Panc1 (cell line): ENCODE results near the gene C15orf40. TPM values are rescaled to one million over a fixed set of nuclear protein-coding genes. Genes with fewer than 3 reads are reported as not detected.

Source experiments
- ATAC-seq: fragments of 200-7000 bp; cut with Tn5 transposase; 2 replicates; pipeline ENCODE4 v1.9.1; 2020; ENCODE audit warnings: mild to moderate bottlenecking, moderate library complexity
- BruUV-seq: library from RNA; stranded (reverse); fragments of 400-500 nt; replicated peaks from 2 replicates; lab custom pipeline; 2021; lab: Mats Ljungman, UMichigan
- CTCF ChIA-PET: fragments of 300-600 bp; sonication (Branson Sonifier 250); formaldehyde crosslinking; loops from one replicate; lab custom pipeline; 2022; ENCODE audit warnings: antibody characterized with exemption; lab: Charles Lee
- POLR2A ChIA-PET: fragments of 300-600 bp; sonication (Branson Sonifier 250); formaldehyde crosslinking; loops from one replicate; lab custom pipeline; 2022; ENCODE audit warnings: antibody characterized with exemption; lab: Charles Lee
- DNase-seq: peaks from one replicate; pipeline ENCODE4 v3.0.0-alpha.2; 2010; ENCODE audit warnings: low read depth, low spot score
- H3K27ac ChIP-seq: 2 replicates; pipeline ENCODE4 v1.5.1; 2011; ENCODE audit warnings: mild to moderate bottlenecking, low read length, inconsistent platforms
- H3K27me3 ChIP-seq: fragments of 200-500 bp; sonication (Bioruptor generic); 2 replicates; pipeline ENCODE4 v1.6.0; 2014; ENCODE audit warnings: low read length, inconsistent platforms; ENCODE audit not compliant: control insufficient read depth, insufficient read depth
- H3K36me3 ChIP-seq: fragments of 200-500 bp; sonication (Bioruptor generic); 2 replicates; pipeline ENCODE4 v1.5.1; 2014; ENCODE audit warnings: inconsistent platforms, mild to moderate bottlenecking, low read length, moderate library complexity; ENCODE audit not compliant: control insufficient read depth, insufficient read depth
- H3K4me1 ChIP-seq: 2 replicates; pipeline ENCODE4 v1.5.1; 2011; ENCODE audit warnings: inconsistent platforms, mild to moderate bottlenecking, low read length, moderate library complexity; ENCODE audit not compliant: control insufficient read depth, insufficient read depth
- H3K4me3 ChIP-seq, 2 experiments: 2 replicates each; pipeline ENCODE4 v1.5.1; 2011 to 2012; ENCODE audit warnings: low read depth in 2 of 2, low read length in 2 of 2, mild to moderate bottlenecking in 2 of 2, inconsistent platforms in 1 of 2, moderate library complexity in 1 of 2
- H3K9me3 ChIP-seq: fragments of 200-500 bp; sonication (Bioruptor generic); 2 replicates; pipeline ENCODE4 v1.5.1; 2014; ENCODE audit warnings: low read depth, mild to moderate bottlenecking, inconsistent platforms, low read length, moderate library complexity; ENCODE audit not compliant: control insufficient read depth, insufficient read depth
- POLR2AphosphoS5 ChIP-seq: IDR thresholded peaks from 2 replicates; pipeline ENCODE4 v1.6.1; 2012; ENCODE audit warnings: mild to moderate bottlenecking, low read depth, low read length, moderate library complexity
- SIN3A ChIP-seq: IDR thresholded peaks from 2 replicates; pipeline ENCODE4 v1.6.1; 2012; ENCODE audit warnings: low read depth, mild to moderate bottlenecking, low read length, moderate library complexity, borderline replicate concordance; ENCODE audit not compliant: insufficient read depth
- TCF7L2 ChIP-seq: IDR thresholded peaks from 2 replicates; pipeline ENCODE4 v1.6.1; 2011; ENCODE audit warnings: mild to moderate bottlenecking, low read depth, low read length, inconsistent platforms
- in situ Hi-C: cut with HindIII; loops from 2 replicates; pipeline ENCODE4 v1.10.0; 2016; ENCODE audit warnings: low sequenced_read_pairs, low pct_unique_long_range_greater_than_20kb
- intact Hi-C: fragments of 100-400 bp; cut with micrococcal nuclease; formaldehyde crosslinking; loops from one replicate; pipeline ENCODE4 v1.10.0; 2022; ENCODE audit not compliant: unreplicated experiment
- total RNA-seq: library from RNA; stranded (reverse); gene quantifications from one replicate; pipeline ENCODE4 v1.2.1, GENCODE V29; 2021; ENCODE audit not compliant: unreplicated experiment
- TF ChIP-seq, protein P1 (sequence below), 2 experiments: IDR thresholded peaks; 2 replicates each; pipeline ENCODE4 v1.6.1; 2011 to 2012; ENCODE audit warnings: low read depth in 2 of 2, control low read depth in 1 of 2, low read length in 1 of 2, mild to moderate bottlenecking in 1 of 2, moderate library complexity in 1 of 2; ENCODE audit not compliant: insufficient read depth in 1 of 2
- TF ChIP-seq, protein P2 (sequence below): fragments of 450-650 bp; IDR thresholded peaks from 2 replicates; pipeline ENCODE4 v1.5.1; 2017; ENCODE audit warnings: mild to moderate bottlenecking

The C15orf40 gene
- total RNA-seq, 1 experiment from 2014 or later: 21.1 TPM

DNA sequence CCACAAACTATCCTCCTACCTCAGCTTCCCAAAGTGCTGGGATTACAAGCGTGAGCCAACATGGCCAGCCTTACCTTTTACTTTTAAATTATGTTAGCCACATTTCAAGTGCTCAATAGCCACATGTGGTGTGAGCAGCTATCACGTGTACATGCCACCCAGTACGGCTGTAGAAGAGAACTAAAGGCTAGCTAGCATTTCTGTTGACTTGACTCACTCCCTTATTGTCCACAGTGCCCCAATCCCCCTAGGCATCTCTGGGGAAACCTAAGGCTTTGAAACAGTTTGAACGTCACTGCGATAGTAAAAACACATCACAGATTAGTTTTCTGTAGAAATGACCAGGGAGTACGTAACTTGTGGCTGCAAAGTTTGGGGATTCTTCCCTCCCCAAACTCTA lies 12.0 kb downstream of the C15orf40 start:
- no peak overlapping the region for H3K4me3 ChIP-seq
- in situ Hi-C loops (no loop called here), intact Hi-C loops (no loop called here)
- no peak overlapping the region for H3K27ac ChIP-seq
- POLR2A ChIA-PET: interaction anchor here (0.6 kb wide), 1 partner anchor 414 kb away, joined by 3 read pairs; no protein-coding TSS in a partner anchor
- BruUV-seq: no TSS peak
- no peaks in the 10 kb centered on the region for H3K4me1 ChIP-seq
- ATAC-seq (peak; percentile 38; the same call in 1 of the 2 replicates), DNase-seq (no peak)
- TF ChIP-seq, protein P1, sequence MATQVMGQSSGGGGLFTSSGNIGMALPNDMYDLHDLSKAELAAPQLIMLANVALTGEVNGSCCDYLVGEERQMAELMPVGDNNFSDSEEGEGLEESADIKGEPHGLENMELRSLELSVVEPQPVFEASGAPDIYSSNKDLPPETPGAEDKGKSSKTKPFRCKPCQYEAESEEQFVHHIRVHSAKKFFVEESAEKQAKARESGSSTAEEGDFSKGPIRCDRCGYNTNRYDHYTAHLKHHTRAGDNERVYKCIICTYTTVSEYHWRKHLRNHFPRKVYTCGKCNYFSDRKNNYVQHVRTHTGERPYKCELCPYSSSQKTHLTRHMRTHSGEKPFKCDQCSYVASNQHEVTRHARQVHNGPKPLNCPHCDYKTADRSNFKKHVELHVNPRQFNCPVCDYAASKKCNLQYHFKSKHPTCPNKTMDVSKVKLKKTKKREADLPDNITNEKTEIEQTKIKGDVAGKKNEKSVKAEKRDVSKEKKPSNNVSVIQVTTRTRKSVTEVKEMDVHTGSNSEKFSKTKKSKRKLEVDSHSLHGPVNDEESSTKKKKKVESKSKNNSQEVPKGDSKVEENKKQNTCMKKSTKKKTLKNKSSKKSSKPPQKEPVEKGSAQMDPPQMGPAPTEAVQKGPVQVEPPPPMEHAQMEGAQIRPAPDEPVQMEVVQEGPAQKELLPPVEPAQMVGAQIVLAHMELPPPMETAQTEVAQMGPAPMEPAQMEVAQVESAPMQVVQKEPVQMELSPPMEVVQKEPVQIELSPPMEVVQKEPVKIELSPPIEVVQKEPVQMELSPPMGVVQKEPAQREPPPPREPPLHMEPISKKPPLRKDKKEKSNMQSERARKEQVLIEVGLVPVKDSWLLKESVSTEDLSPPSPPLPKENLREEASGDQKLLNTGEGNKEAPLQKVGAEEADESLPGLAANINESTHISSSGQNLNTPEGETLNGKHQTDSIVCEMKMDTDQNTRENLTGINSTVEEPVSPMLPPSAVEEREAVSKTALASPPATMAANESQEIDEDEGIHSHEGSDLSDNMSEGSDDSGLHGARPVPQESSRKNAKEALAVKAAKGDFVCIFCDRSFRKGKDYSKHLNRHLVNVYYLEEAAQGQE (IDR thresholded peaks at IDR 0.05; ENCODE audit: insufficient read depth in 1 of 2, low read depth in 2 of 2, low read length in 1 of 2): no peak
- TF ChIP-seq SIN3A (no peak), POLR2AphosphoS5 (no peak), TCF7L2 (no peak)
- TF ChIP-seq, protein P2, sequence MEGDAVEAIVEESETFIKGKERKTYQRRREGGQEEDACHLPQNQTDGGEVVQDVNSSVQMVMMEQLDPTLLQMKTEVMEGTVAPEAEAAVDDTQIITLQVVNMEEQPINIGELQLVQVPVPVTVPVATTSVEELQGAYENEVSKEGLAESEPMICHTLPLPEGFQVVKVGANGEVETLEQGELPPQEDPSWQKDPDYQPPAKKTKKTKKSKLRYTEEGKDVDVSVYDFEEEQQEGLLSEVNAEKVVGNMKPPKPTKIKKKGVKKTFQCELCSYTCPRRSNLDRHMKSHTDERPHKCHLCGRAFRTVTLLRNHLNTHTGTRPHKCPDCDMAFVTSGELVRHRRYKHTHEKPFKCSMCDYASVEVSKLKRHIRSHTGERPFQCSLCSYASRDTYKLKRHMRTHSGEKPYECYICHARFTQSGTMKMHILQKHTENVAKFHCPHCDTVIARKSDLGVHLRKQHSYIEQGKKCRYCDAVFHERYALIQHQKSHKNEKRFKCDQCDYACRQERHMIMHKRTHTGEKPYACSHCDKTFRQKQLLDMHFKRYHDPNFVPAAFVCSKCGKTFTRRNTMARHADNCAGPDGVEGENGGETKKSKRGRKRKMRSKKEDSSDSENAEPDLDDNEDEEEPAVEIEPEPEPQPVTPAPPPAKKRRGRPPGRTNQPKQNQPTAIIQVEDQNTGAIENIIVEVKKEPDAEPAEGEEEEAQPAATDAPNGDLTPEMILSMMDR: no peak
- no peaks in the 10 kb centered on the region for H3K27me3 ChIP-seq
- H3K9me3 ChIP-seq: no peaks in the 10 kb centered on the region
- H3K36me3 ChIP-seq: peaks cover 2% of the 10 kb centered on the region; the same call in 1 of the 2 replicates
- CTCF ChIA-PET: interaction anchor here (0.7 to 1.6 kb wide), 4 partner anchors 10 to 445 kb away, joined by 3 to 4 read pairs (median 3); no protein-coding TSS in a partner anchor

DNA sequence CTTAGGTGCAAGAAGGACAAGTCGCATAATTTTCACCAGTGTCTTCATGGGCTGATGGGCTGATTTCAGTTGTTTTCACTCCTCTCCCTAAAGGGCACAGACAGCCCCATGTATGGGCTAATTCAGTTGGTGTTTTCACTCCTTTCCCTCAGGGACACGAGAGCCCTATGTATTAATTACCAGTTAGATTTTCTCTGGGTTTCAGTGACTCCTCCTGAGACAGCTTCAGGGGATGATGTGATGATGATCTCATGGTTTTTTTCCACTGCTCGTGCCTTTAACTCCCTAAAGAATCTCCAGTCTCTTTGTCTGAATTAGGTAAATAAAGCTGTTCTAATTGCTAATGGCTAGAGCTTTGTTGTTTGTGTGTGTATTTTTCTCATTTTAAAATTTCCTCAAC lies 15.5 kb downstream of the C15orf40 start:
- in situ Hi-C loops (no loop called here), intact Hi-C loops (no loop called here)
- Histone ChIP-seq H3K4me1 (no peaks in the 10 kb centered on the region), H3K36me3 (no peaks in the 10 kb centered on the region), H3K9me3 (no peaks in the 10 kb centered on the region), H3K4me3 (no peak overlapping the region), H3K27me3 (no peaks in the 10 kb centered on the region), H3K27ac (no peak overlapping the region)
- ATAC-seq: 0 out of 2 replicates have a peak, but pooled peaks have one; percentile 46
- no TSS peak for BruUV-seq
- ChIA-PET POLR2A (no interaction called here), CTCF (no interaction called here)
- TF ChIP-seq, protein P1 (IDR thresholded peaks at IDR 0.05; ENCODE audit: insufficient read depth in 1 of 2, low read depth in 2 of 2, low read length in 1 of 2): no peak
- TF ChIP-seq POLR2AphosphoS5 (no peak), TCF7L2 (no peak), SIN3A (no peak)
- TF ChIP-seq, protein P2: no peak
- DNase-seq: no peak
